ENCODE data around the gene CACNA1H. TPM values are rescaled to one million over a fixed set of nuclear protein-coding genes. Genes with fewer than 3 reads are reported as not detected.

The CACNA1H gene
- total and polyA plus RNA-seq, 12 donors: 1.7 to 8.7 (median 2.5) TPM

DNA sequence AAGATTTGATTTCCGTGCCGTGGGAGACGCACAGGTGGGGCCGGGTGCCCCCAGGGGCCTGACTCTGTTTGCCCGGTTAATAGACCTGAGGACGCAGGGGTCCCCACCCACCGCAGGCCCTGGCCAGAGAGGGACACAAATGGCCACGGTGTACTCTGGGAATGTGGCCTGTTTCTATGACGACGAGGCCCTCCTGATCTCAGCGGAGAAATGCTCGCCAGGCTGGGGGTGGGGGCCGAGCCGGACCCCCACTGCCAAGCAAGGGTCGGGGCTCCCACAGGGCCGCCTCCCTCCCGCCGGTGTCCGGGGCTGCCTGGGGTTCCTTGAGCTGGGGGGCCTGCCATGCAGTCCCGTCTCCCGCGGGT lies 32.3 kb upstream of the CACNA1H start:
- intact Hi-C loops (cut with DNase I): no loop called here
- Histone ChIP-seq H3K9me3 (no peaks in the 10 kb centered on the region), H3K4me1 (no peaks in the 10 kb centered on the region), H3K4me3 (no peak overlapping the region), H3K27me3 (peaks cover 0 to 82% (median 71%) of the 10 kb centered on the region in 7 donors), H3K36me3 (no peaks in the 10 kb centered on the region), H3K27ac (no peak overlapping the region)
- 73% methylated on average over 22 of the region's 22 CpGs for WGBS, 2 donors
- DNase-seq (no peak), ATAC-seq (no peak)
- TF ChIP-seq, protein P1, sequence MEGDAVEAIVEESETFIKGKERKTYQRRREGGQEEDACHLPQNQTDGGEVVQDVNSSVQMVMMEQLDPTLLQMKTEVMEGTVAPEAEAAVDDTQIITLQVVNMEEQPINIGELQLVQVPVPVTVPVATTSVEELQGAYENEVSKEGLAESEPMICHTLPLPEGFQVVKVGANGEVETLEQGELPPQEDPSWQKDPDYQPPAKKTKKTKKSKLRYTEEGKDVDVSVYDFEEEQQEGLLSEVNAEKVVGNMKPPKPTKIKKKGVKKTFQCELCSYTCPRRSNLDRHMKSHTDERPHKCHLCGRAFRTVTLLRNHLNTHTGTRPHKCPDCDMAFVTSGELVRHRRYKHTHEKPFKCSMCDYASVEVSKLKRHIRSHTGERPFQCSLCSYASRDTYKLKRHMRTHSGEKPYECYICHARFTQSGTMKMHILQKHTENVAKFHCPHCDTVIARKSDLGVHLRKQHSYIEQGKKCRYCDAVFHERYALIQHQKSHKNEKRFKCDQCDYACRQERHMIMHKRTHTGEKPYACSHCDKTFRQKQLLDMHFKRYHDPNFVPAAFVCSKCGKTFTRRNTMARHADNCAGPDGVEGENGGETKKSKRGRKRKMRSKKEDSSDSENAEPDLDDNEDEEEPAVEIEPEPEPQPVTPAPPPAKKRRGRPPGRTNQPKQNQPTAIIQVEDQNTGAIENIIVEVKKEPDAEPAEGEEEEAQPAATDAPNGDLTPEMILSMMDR (IDR thresholded peaks at IDR 0.05): no peak

- Histone ChIP-seq H3K27me3 (peaks cover 0 to 80% (median 74%) of the 10 kb centered on the region in 7 donors), H3K36me3 (no peaks in the 10 kb centered on the region), H3K4me3 (no peak overlapping the region), H3K9me3 (no peaks in the 10 kb centered on the region), H3K27ac (no peak overlapping the region), H3K4me1 (no peaks in the 10 kb centered on the region)
- DNase-seq (no peak), ATAC-seq (no peak)
- TF ChIP-seq, protein P1 (IDR thresholded peaks at IDR 0.05): no peak
- 74 to 75% methylated on average over 21 to 23 of the region's 23 CpGs for WGBS, 2 donors
- intact Hi-C loops (cut with DNase I): no loop called here
Observed at GRCh38 chr16:1121009-1121408, 31.9 kb upstream of the CACNA1H start.

DNA sequence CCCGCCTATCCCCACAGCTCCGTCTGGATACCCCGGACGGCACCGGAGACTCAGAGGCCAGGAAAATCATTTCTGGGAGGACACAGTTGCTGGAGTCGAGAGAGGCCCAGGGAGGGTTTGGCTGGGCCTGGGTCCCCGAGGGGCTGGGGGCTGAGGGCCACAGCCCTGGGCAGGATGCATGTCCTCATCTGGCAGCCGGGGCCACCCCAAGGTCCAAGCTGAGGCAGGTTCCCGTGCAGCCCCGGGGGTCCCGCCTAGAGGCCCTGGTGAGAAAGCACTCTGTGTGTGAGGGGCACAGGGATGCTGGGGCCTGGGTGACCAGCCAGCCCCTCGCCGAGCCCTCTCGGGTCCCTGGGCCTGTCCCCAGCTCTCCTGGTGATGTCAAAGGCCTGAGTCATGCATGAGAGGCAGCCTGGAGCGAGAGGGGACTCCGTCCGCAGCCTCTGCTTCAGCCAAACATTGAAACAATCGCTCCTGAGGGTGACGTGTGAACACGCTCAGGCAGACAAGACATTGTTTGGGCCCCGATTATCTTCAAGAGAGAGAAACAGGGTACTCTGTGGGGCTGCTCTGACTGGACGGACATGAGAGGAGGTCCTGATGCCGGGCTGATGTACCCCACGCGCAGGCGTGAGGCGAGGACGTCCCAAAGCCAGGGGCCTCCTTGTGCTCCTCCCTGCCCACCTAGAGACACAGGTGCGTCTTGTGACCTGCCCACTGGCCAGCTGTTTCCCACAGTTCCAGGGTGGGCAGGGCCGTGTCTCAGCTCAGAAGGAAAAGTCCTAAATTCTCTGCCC lies 31.1 kb upstream of the CACNA1H start:
- Histone ChIP-seq H3K27ac (no peak overlapping the region), H3K4me3 (no peak overlapping the region), H3K9me3 (no peaks in the 10 kb centered on the region), H3K27me3 (peaks cover 0 to 82% (median 74%) of the 10 kb centered on the region in 7 donors), H3K36me3 (no peaks in the 10 kb centered on the region), H3K4me1 (no peaks in the 10 kb centered on the region)
- no peak for DNase-seq
- no peak for ATAC-seq
- WGBS, 2 donors: 75 to 76% methylated on average over 29 to 30 of the region's 30 CpGs
- intact Hi-C loops (cut with DNase I): no loop called here
- TF ChIP-seq, protein P1 (IDR thresholded peaks at IDR 0.05): no peak

DNA sequence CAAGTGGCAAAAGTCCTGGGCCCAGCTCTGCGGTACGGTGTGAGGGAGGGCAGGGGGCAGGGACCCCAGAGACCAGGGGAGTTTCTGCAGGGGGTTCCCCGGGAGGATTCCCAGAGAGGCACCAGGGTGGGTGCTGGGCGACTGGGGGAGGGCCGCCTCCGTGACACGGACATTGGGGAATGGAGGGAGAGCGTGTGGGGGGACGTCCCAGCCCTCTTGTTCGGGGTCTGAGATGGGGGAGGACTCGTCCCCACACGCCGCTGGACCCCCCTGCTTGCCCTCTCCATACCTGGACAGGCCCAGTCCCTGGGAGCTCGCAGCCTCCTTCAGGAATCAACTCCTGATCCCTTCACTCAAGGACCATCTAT lies 30.5 kb upstream of the CACNA1H start:
- no peak for DNase-seq
- Histone ChIP-seq H3K4me1 (no peaks in the 10 kb centered on the region), H3K27ac (no peak overlapping the region), H3K36me3 (no peaks in the 10 kb centered on the region), H3K4me3 (no peak overlapping the region), H3K27me3 (peaks cover 0 to 82% (median 71%) of the 10 kb centered on the region in 7 donors), H3K9me3 (no peaks in the 10 kb centered on the region)
- intact Hi-C loops (cut with DNase I): no loop called here
- TF ChIP-seq, protein P1 (IDR thresholded peaks at IDR 0.05): no peak
- peak in 1 of 8 donors; percentile 21 for ATAC-seq
- WGBS, 2 donors: 86 to 89% methylated on average over 12 to 14 of the region's 14 CpGs
